Measurements from ENCODE around the gene DQX1.

DQX1 gene

GRCh38 chr2:74566754-74567085 is 40.7 kb upstream of the DQX1 start:
- TF ChIP-seq ZNF8 (CRISPR knock-in tag; IDR thresholded peaks at IDR 0.05) (no peak), ISL1 (CRISPR knock-in tag; IDR thresholded peaks at IDR 0.05) (peak; percentile 64), GLIS3 (CRISPR knock-in tag; IDR thresholded peaks at IDR 0.05) (no peak), ZNF565 (CRISPR knock-in tag; conservative IDR thresholded peaks at IDR 0.05; ENCODE audit: low read depth) (no peak), ZFP30 (CRISPR knock-in tag; IDR thresholded peaks at IDR 0.05) (no peak), TOX (CRISPR knock-in tag; IDR thresholded peaks at IDR 0.05; ENCODE audit: borderline replicate concordance) (peak; percentile 63; the same call in 1 of the 2 replicates)

GRCh38 chr2:74566076-74566753 is 40.2 kb upstream of the DQX1 start:
- no peak for ATAC-seq

More at GRCh38 chr2:74566754-74567085, 40.7 kb upstream of the DQX1 start:
- ATAC-seq: peak; percentile 84

GRCh38 chr2:74564222-74564621 is 38.2 kb upstream of the DQX1 start:
- TF ChIP-seq ZNF8 (CRISPR knock-in tag; IDR thresholded peaks at IDR 0.05): no peak
- TF ChIP-seq BACH2 (CRISPR knock-in tag; IDR thresholded peaks at IDR 0.05; ENCODE audit: borderline replicate concordance): no peak
- no peak for TF ChIP-seq ZNF70 (CRISPR knock-in tag; IDR thresholded peaks at IDR 0.05)
- no peak for TF ChIP-seq TSHZ2 (CRISPR knock-in tag; IDR thresholded peaks at IDR 0.05)
- no peak for TF ChIP-seq PATZ1 (CRISPR knock-in tag; IDR thresholded peaks at IDR 0.05; ENCODE audit: borderline replicate concordance)
- no peak for TF ChIP-seq ARNTL (CRISPR knock-in tag; IDR thresholded peaks at IDR 0.05; ENCODE audit: borderline replicate concordance, low read depth)
- TF ChIP-seq CSDC2 (CRISPR knock-in tag; IDR thresholded peaks at IDR 0.05): no peak
- TF ChIP-seq ZFP30 (CRISPR knock-in tag; IDR thresholded peaks at IDR 0.05): no peak
- peak; percentile 4; the same call in 2 of the 3 replicates for ATAC-seq

More at GRCh38 chr2:74566076-74566753, 40.2 kb upstream of the DQX1 start:
- TF ChIP-seq PPARA (CRISPR knock-in tag; IDR thresholded peaks at IDR 0.05; ENCODE audit: borderline replicate concordance): no peak
- no peak for TF ChIP-seq RARB (CRISPR knock-in tag; IDR thresholded peaks at IDR 0.05)
- no peak for TF ChIP-seq GLIS3 (CRISPR knock-in tag; IDR thresholded peaks at IDR 0.05)
- TF ChIP-seq TOX (CRISPR knock-in tag; IDR thresholded peaks at IDR 0.05; ENCODE audit: borderline replicate concordance): no peak
- TF ChIP-seq TCF4 (CRISPR knock-in tag; IDR thresholded peaks at IDR 0.05; ENCODE audit: borderline replicate concordance): no peak
- TF ChIP-seq ESRRG (CRISPR knock-in tag; IDR thresholded peaks at IDR 0.05): no peak
- TF ChIP-seq POU6F1 (CRISPR knock-in tag; IDR thresholded peaks at IDR 0.05; ENCODE audit: borderline replicate concordance, low read depth): no peak
- no peak for TF ChIP-seq BACH2 (CRISPR knock-in tag; IDR thresholded peaks at IDR 0.05; ENCODE audit: borderline replicate concordance)
- TF ChIP-seq ZFP3 (CRISPR knock-in tag; IDR thresholded peaks at IDR 0.05): no peak
- TF ChIP-seq ZC3H10 (CRISPR knock-in tag; IDR thresholded peaks at IDR 0.05): no peak
- no peak for TF ChIP-seq ZNF70 (CRISPR knock-in tag; IDR thresholded peaks at IDR 0.05)
- TF ChIP-seq CSRNP3 (CRISPR knock-in tag; IDR thresholded peaks at IDR 0.05): no peak
- no peak for TF ChIP-seq ISL1 (CRISPR knock-in tag; IDR thresholded peaks at IDR 0.05)
- TF ChIP-seq ZFP30 (CRISPR knock-in tag; IDR thresholded peaks at IDR 0.05): no peak
- TF ChIP-seq ARNTL (CRISPR knock-in tag; IDR thresholded peaks at IDR 0.05; ENCODE audit: borderline replicate concordance, low read depth): no peak
- no peak for TF ChIP-seq PATZ1 (CRISPR knock-in tag; IDR thresholded peaks at IDR 0.05; ENCODE audit: borderline replicate concordance)
- TF ChIP-seq ZNF8 (CRISPR knock-in tag; IDR thresholded peaks at IDR 0.05): no peak
- TF ChIP-seq CSDC2 (CRISPR knock-in tag; IDR thresholded peaks at IDR 0.05): no peak
- TF ChIP-seq CREB5 (CRISPR knock-in tag; IDR thresholded peaks at IDR 0.05; ENCODE audit: low read depth): no peak

All from SK-N-SH treated with all-trans-retinoic acid at 6 μM for 48 hours (cell line).